Lower leg skin (tissue), 4 donors: Measurements from ENCODE around the gene IRAK1. TPM values are rescaled to one million over a fixed set of nuclear protein-coding genes. Genes with fewer than 3 reads are reported as not detected.
"Not testable (repeated sequence)": the region's sequence is repeated elsewhere in the genome, so short reads cannot be mapped to it uniquely, and the experiment has no call there.

Experiments used
- DNase-seq, 2 donors: peaks; one replicate each; pipeline ENCODE4 v3.0.0-alpha.2; 2019; ENCODE audit warnings: low spot score in 2 of 2
- H3K4me3 ChIP-seq: fragments of 200-600 bp; sonication (generic); 2 replicates; pipeline ENCODE4 v1.5.1; 2017; ENCODE audit warnings: mild to moderate bottlenecking, low read depth; ENCODE audit not compliant: poor library complexity, severe bottlenecking
- CTCF ChIP-seq, 3 donors: fragments of 450-650 bp; IDR thresholded peaks; one replicate each; pipeline ENCODE4 v1.5.1; 2016; ENCODE audit warnings: antibody characterized with exemption in 3 of 3, mild to moderate bottlenecking in 3 of 3, moderate library complexity in 2 of 3
- POLR2A ChIP-seq, 2 donors: fragments of 450-650 bp; IDR thresholded peaks; one replicate each; pipeline ENCODE4 v1.6.1; 2016 to 2017; ENCODE audit warnings: antibody characterized with exemption in 2 of 2, mild to moderate bottlenecking in 1 of 2, moderate library complexity in 1 of 2
- WGBS, 2 donors: methylation state at CpG; one replicate each; pipeline ENCODE4 v1.1.5; 2018; 5-methylcytosine and 5-hydroxymethylcytosine counted together
- intact Hi-C: fragments of 100-400 bp; cut with DNase I; formaldehyde crosslinking; loops from one replicate; pipeline ENCODE4 v1.15.0; 2023; ENCODE audit warnings: low total_unique reads
- total RNA-seq, 4 donors: library from RNA; depleted of rRNA; stranded (reverse); fragments of >200 nt; gene quantifications; one replicate each; pipeline ENCODE4 v1.1.0, GENCODE V29; 2016

The IRAK1 gene
- total RNA-seq, 4 donors from 2014 or later: 57.5 to 67.4 (median 60.6) TPM

GRCh38 chrX:153995504-153995903 lies 24.2 kb downstream of the IRAK1 start:
- no peak for TF ChIP-seq CTCF (IDR thresholded peaks at IDR 0.05)
- no peak for TF ChIP-seq POLR2A (IDR thresholded peaks at IDR 0.05)
- intact Hi-C loops: no loop called here

GRCh38 chrX:153994398-153994797 lies 25.3 kb downstream of the IRAK1 start:
- DNase-seq, H3K4me3 ChIP-seq, intact Hi-C loops: not testable (repeated sequence)
- WGBS, 2 donors: 73 to 83% methylated on average over 2 to 3 of the region's 5 CpGs

More at GRCh38 chrX:153995504-153995903, 24.2 kb downstream of the IRAK1 start:
- DNase-seq: no peak
- H3K4me3 ChIP-seq: no peak overlapping the region
- 91 to 94% methylated on average over 8 of the region's 8 CpGs for WGBS, 2 donors

GRCh38 chrX:153993978-153994377 lies 25.7 kb downstream of the IRAK1 start:
- no peak overlapping the region for H3K4me3 ChIP-seq
- TF ChIP-seq CTCF (IDR thresholded peaks at IDR 0.05) (no peak), POLR2A (IDR thresholded peaks at IDR 0.05) (no peak)
- DNase-seq: no peak
- WGBS, 2 donors: 88 to 90% methylated on average over 9 to 10 of the region's 10 CpGs
- intact Hi-C loops: no loop called here

- no peak overlapping the region for H3K4me3 ChIP-seq
- TF ChIP-seq CTCF (IDR thresholded peaks at IDR 0.05): no peak
- no peak for TF ChIP-seq POLR2A (IDR thresholded peaks at IDR 0.05)
- WGBS, 2 donors: 72 to 83% methylated on average over 12 of the region's 12 CpGs
- intact Hi-C loops: no loop called here
- DNase-seq: no peak
Measured at GRCh38 chrX:153993079-153993478, 26.6 kb downstream of the IRAK1 start.

GRCh38 chrX:153992180-153992579 lies 27.5 kb downstream of the IRAK1 start:
- 86% methylated on average over 8 of the region's 8 CpGs for WGBS, 2 donors
- intact Hi-C loops: no loop called here

GRCh38 chrX:153991013-153991580 lies 28.6 kb downstream of the IRAK1 start:
- DNase-seq: no peak
- TF ChIP-seq CTCF (IDR thresholded peaks at IDR 0.05) (no peak), POLR2A (IDR thresholded peaks at IDR 0.05) (no peak)
- intact Hi-C loops: no loop called here
- 98% methylated on average over 3 of the region's 3 CpGs for WGBS, 2 donors
- H3K4me3 ChIP-seq: no peak overlapping the region

More at GRCh38 chrX:153992180-153992579, 27.5 kb downstream of the IRAK1 start:
- no peak for TF ChIP-seq CTCF (IDR thresholded peaks at IDR 0.05)
- no peak for TF ChIP-seq POLR2A (IDR thresholded peaks at IDR 0.05)
- H3K4me3 ChIP-seq: no peak overlapping the region
- DNase-seq: no peak
